ENCODE measurements around the gene VSTM4. TPM values are rescaled to one million over a fixed set of nuclear protein-coding genes. Genes with fewer than 3 reads are reported as not detected.

Gene VSTM4
- total RNA-seq, 1 experiment from 2014 or later: 0.13 TPM

- POLR2A ChIA-PET: no interaction called here
- in situ Hi-C loops (cut with HindIII; ENCODE audit: low pct_unique_long_range_greater_than_20kb, low sequenced_read_pairs) (no loop called here), intact Hi-C loops (cut with micrococcal nuclease; ENCODE audit: unreplicated experiment) (no loop called here)
- BruUV-seq (replicated peaks): no TSS peak
- ATAC-seq (no peak), DNase-seq (ENCODE audit: low read depth, low spot score) (no peak)
- H3K27me3 ChIP-seq (ENCODE audit: control insufficient read depth, insufficient read depth, low read length): peaks cover 6% of the 10 kb centered on the region; the same call in 1 of the 2 replicates
- H3K4me3 ChIP-seq (ENCODE audit: low read depth in 2 of 2, low read length in 2 of 2): no peak overlapping the region
- TF ChIP-seq REST (IDR thresholded peaks at IDR 0.05; ENCODE audit: insufficient read depth in 1 of 2, low read depth in 2 of 2, low read length in 1 of 2) (no peak), SIN3A (IDR thresholded peaks at IDR 0.05; ENCODE audit: borderline replicate concordance, insufficient read depth, low read depth, low read length) (no peak), POLR2AphosphoS5 (IDR thresholded peaks at IDR 0.05; ENCODE audit: low read depth, low read length) (no peak), TCF7L2 (IDR thresholded peaks at IDR 0.05; ENCODE audit: low read depth, low read length) (no peak)
- TF ChIP-seq, protein P1, sequence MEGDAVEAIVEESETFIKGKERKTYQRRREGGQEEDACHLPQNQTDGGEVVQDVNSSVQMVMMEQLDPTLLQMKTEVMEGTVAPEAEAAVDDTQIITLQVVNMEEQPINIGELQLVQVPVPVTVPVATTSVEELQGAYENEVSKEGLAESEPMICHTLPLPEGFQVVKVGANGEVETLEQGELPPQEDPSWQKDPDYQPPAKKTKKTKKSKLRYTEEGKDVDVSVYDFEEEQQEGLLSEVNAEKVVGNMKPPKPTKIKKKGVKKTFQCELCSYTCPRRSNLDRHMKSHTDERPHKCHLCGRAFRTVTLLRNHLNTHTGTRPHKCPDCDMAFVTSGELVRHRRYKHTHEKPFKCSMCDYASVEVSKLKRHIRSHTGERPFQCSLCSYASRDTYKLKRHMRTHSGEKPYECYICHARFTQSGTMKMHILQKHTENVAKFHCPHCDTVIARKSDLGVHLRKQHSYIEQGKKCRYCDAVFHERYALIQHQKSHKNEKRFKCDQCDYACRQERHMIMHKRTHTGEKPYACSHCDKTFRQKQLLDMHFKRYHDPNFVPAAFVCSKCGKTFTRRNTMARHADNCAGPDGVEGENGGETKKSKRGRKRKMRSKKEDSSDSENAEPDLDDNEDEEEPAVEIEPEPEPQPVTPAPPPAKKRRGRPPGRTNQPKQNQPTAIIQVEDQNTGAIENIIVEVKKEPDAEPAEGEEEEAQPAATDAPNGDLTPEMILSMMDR (IDR thresholded peaks at IDR 0.05): no peak
- H3K27ac ChIP-seq (ENCODE audit: low read length): no peak overlapping the region
- H3K9me3 ChIP-seq (ENCODE audit: control insufficient read depth, insufficient read depth, low read depth, low read length): peaks cover 9% of the 10 kb centered on the region
- CTCF ChIA-PET: no interaction called here
- H3K4me1 ChIP-seq (ENCODE audit: control insufficient read depth, insufficient read depth, low read length): no peaks in the 10 kb centered on the region
- H3K36me3 ChIP-seq (ENCODE audit: control insufficient read depth, insufficient read depth, low read length): no peaks in the 10 kb centered on the region
Observed at GRCh38 chr10:49061667-49062066, 53.7 kb downstream of the VSTM4 start.

- Histone ChIP-seq H3K27ac (ENCODE audit: low read length) (no peak overlapping the region), H3K4me1 (ENCODE audit: control insufficient read depth, insufficient read depth, low read length) (no peaks in the 10 kb centered on the region), H3K27me3 (ENCODE audit: control insufficient read depth, insufficient read depth, low read length) (peaks cover 3% of the 10 kb centered on the region; the same call in 1 of the 2 replicates), H3K36me3 (ENCODE audit: control insufficient read depth, insufficient read depth, low read length) (no peaks in the 10 kb centered on the region), H3K9me3 (ENCODE audit: control insufficient read depth, insufficient read depth, low read depth, low read length) (peaks cover 9% of the 10 kb centered on the region), H3K4me3 (ENCODE audit: low read depth in 2 of 2, low read length in 2 of 2) (no peak overlapping the region)
- DNase-seq (ENCODE audit: low read depth, low spot score): no peak
- no TSS peak for BruUV-seq (replicated peaks)
- intact Hi-C loops (cut with micrococcal nuclease; ENCODE audit: unreplicated experiment) (no loop called here), in situ Hi-C loops (cut with HindIII; ENCODE audit: low pct_unique_long_range_greater_than_20kb, low sequenced_read_pairs) (no loop called here)
- POLR2A ChIA-PET: no interaction called here
- CTCF ChIA-PET: no interaction called here
- TF ChIP-seq, protein P1 (IDR thresholded peaks at IDR 0.05): no peak
- TF ChIP-seq SIN3A (IDR thresholded peaks at IDR 0.05; ENCODE audit: borderline replicate concordance, insufficient read depth, low read depth, low read length) (no peak), TCF7L2 (IDR thresholded peaks at IDR 0.05; ENCODE audit: low read depth, low read length) (no peak), POLR2AphosphoS5 (IDR thresholded peaks at IDR 0.05; ENCODE audit: low read depth, low read length) (no peak), REST (IDR thresholded peaks at IDR 0.05; ENCODE audit: insufficient read depth in 1 of 2, low read depth in 2 of 2, low read length in 1 of 2) (no peak)
- ATAC-seq: no peak
Observed at GRCh38 chr10:49058463-49059255, 56.7 kb downstream of the VSTM4 start.
